CD4-positive, alpha-beta T cell (primary cell): ENCODE data around the gene TUBB2B. TPM values are rescaled to one million over a fixed set of nuclear protein-coding genes. Genes with fewer than 3 reads are reported as not detected.

Source experiments
- ATAC-seq: fragments of 200-7000 bp; cut with Tn5 transposase; one replicate; pipeline ENCODE4 v1.10.0; 2022; ENCODE audit warnings: mild to moderate bottlenecking; ENCODE audit not compliant: poor library complexity
- CTCF ChIA-PET: fragments of 350-600 bp; sonication (Branson Sonifier 250); formaldehyde crosslinking; loops from one replicate; lab custom pipeline; 2021; ENCODE audit warnings: antibody characterized with exemption, inconsistent platforms; lab: Charles Lee
- POLR2A ChIA-PET: fragments of 350-600 bp; sonication (Branson Sonifier 250); formaldehyde crosslinking; loops from one replicate; lab custom pipeline; 2021; ENCODE audit warnings: antibody characterized with exemption, inconsistent platforms; lab: Charles Lee
- DNase-seq, 14 experiments: peaks; one replicate each; pipeline ENCODE4 v3.0.0-alpha.2; 2013 to 2020; ENCODE audit warnings: mixed read lengths in 2 of 14
- H3K27ac ChIP-seq, 2 donors: one replicate each; pipeline versions ENCODE4 v1.5.1 to v1.7.0; 2013; ENCODE audit warnings: low read length in 2 of 2, low read depth in 1 of 2, mild to moderate bottlenecking in 1 of 2
- H3K27me3 ChIP-seq, 2 experiments: 1 replicate in 1 of 2; 2 replicates in 1 of 2; pipeline versions ENCODE4 v1.6.1 to v1.7.0; 2013; ENCODE audit warnings: low read length in 2 of 2, control low read depth in 1 of 2, mild to moderate bottlenecking in 1 of 2, moderate library complexity in 1 of 2; ENCODE audit not compliant: insufficient read depth in 2 of 2, control insufficient read depth in 1 of 2
- H3K36me3 ChIP-seq: one replicate; pipeline ENCODE4 v1.6.1; 2013; ENCODE audit warnings: low read length, control low read depth; ENCODE audit not compliant: insufficient read depth
- H3K4me1 ChIP-seq: one replicate; pipeline ENCODE4 v1.6.1; 2013; ENCODE audit warnings: low read length, control low read depth; ENCODE audit not compliant: insufficient read depth
- H3K4me3 ChIP-seq: one replicate; pipeline ENCODE4 v1.5.1; 2013; ENCODE audit warnings: mild to moderate bottlenecking, low read length, moderate library complexity
- H3K9me3 ChIP-seq, 2 experiments: 1 replicate in 1 of 2; 2 replicates in 1 of 2; pipeline versions ENCODE4 v1.6.1 to v1.7.0; 2013; ENCODE audit warnings: low read length in 2 of 2, mild to moderate bottlenecking in 2 of 2, control low read depth in 1 of 2, moderate library complexity in 1 of 2; ENCODE audit not compliant: control insufficient read depth in 1 of 2, insufficient read depth in 1 of 2
- H3K27ac Mint-ChIP-seq: one replicate; pipeline ENCODE4 v1.8.0; 2020; ENCODE audit warnings: mixed read lengths
- H3K27me3 Mint-ChIP-seq: one replicate; pipeline ENCODE4 v1.8.0; 2021; ENCODE audit warnings: mixed read lengths
- H3K36me3 Mint-ChIP-seq: one replicate; pipeline ENCODE4 v1.8.0; 2021; ENCODE audit warnings: low read depth, mixed read lengths
- H3K4me1 Mint-ChIP-seq: one replicate; pipeline ENCODE4 v1.8.0; 2021; ENCODE audit warnings: low read depth, mixed read lengths
- H3K4me3 Mint-ChIP-seq: one replicate; pipeline ENCODE4 v1.8.0; 2020; ENCODE audit warnings: mild to moderate bottlenecking, mixed read lengths
- H3K9me3 Mint-ChIP-seq: one replicate; pipeline ENCODE4 v1.8.0; 2020; ENCODE audit warnings: mixed read lengths
- CTCF ChIP-seq: fragments of 200-600 bp; IDR thresholded peaks from one replicate; pipeline ENCODE4 v1.8.0; 2022; ENCODE audit warnings: antibody characterized with exemption, mild to moderate bottlenecking
- intact Hi-C, 2 experiments: fragments of 100-400 bp; cut with DNase I in 1 of 2; cut with micrococcal nuclease in 1 of 2; formaldehyde crosslinking; loops; one replicate each; pipeline versions ENCODE4 v1.15.1 to v1.9.0; 2023 to 2025; cut with DNase I, micrococcal nuclease
- polyA plus RNA-seq, 2 donors: library from polyadenylated mRNA; unstranded; fragments of 120-200 nt; gene quantifications; one replicate each; pipeline ENCODE4 v1.2.1, GENCODE V29; 2013
- total RNA-seq, 174 experiments: library from RNA in 2 of 174; stranded (reverse) in 2 of 174; gene quantifications; one replicate each; pipeline ENCODE4 v1.2.3 and lab custom pipeline; 2021 to 2026

TUBB2B gene
- total RNA-seq (not detected), total RNA-seq (lab: John Stamatoyannopoulos, UW) (0 to 2.3 (median 0.20) reads per million in 172 experiments)
- 0.33 TPM for polyA plus RNA-seq (2013, experiment 1 of 2)
- polyA plus RNA-seq (2013, experiment 2 of 2), result 2.5 TPM

- no peaks in the 10 kb centered on the region for H3K36me3 ChIP-seq
- ATAC-seq (peak; percentile 6), DNase-seq (no peak)
- Mint-ChIP-seq H3K4me3 (peak within 1 kb of the TSS; percentile 79), H3K36me3 (no peaks in the 10 kb centered on the region), H3K27ac (no peak within 1 kb of the TSS), H3K9me3 (no peaks in the 10 kb centered on the region), H3K27me3 (peaks cover 77% of the 10 kb centered on the region), H3K4me1 (peaks cover 57% of the 10 kb centered on the region)
- H3K4me1 ChIP-seq, result peaks cover 55% of the 10 kb centered on the region
- intact Hi-C loops, result loop anchor here in 1 of 2 experiments (5.0 kb wide), 1 partner anchor 65 kb away; no protein-coding TSS in a partner anchor
- TF ChIP-seq CTCF, result no peak
- peaks cover 61% of the 10 kb centered on the region in 2 experiments for H3K27me3 ChIP-seq
- CTCF ChIA-PET, result no interaction called here
- H3K4me3 ChIP-seq, result peak within 1 kb of the TSS; percentile 45
- H3K27ac ChIP-seq, result no peak within 1 kb of the TSS
- peaks cover 0 to 43% of the 10 kb centered on the region in 2 experiments for H3K9me3 ChIP-seq
- POLR2A ChIA-PET, result no interaction called here
Observed at GRCh38 chr6:3227363-3228045, at the start of gene TUBB2B. TUBB2B (minus strand) TSS chr6:3227653; CDS start chr6:3227543, 110 bp downstream.

DNA sequence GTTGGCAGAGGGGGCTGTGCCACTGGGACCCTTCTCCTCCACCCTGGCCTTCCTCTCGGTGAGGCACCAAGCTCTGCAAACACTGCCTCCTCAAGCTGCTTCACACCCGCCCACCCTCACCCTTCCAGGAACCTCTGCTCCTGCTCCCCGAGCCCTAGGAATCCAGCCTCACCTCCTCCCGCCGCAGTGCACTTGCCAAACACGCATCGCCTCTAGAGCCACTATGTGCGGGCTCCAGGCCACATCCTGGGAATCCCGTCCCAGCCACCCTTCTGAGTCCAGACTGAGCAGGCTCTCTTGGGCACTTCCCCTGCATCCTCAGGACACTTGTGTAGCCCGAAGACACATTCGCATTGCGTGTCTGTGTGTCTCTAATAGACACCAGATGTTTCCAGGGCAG is 49.8 kb upstream of the TUBB2B start:
- ChIA-PET CTCF (interaction anchor here (4.2 kb wide), 1 partner anchor 455 kb away, joined by 56 read pairs; no protein-coding TSS in a partner anchor), POLR2A (no interaction called here)
- Histone ChIP-seq H3K27me3 (no peaks in the 10 kb centered on the region), H3K36me3 (peaks cover 8% of the 10 kb centered on the region), H3K27ac (no peak overlapping the region), H3K4me3 (no peak overlapping the region), H3K9me3 (no peaks in the 10 kb centered on the region), H3K4me1 (no peaks in the 10 kb centered on the region)
- no peak for TF ChIP-seq CTCF
- Mint-ChIP-seq H3K4me1 (peaks cover 11% of the 10 kb centered on the region), H3K27ac (peak overlapping the region; percentile 59), H3K4me3 (no peak overlapping the region), H3K27me3 (no peaks in the 10 kb centered on the region), H3K36me3 (peaks cover 20% of the 10 kb centered on the region), H3K9me3 (no peaks in the 10 kb centered on the region)
- ATAC-seq, result no peak
- intact Hi-C loops, result loop anchor here (5.0 kb wide), 5 partner anchors 235 to 880 kb away; no protein-coding TSS in a partner anchor
- no peak for DNase-seq

DNA sequence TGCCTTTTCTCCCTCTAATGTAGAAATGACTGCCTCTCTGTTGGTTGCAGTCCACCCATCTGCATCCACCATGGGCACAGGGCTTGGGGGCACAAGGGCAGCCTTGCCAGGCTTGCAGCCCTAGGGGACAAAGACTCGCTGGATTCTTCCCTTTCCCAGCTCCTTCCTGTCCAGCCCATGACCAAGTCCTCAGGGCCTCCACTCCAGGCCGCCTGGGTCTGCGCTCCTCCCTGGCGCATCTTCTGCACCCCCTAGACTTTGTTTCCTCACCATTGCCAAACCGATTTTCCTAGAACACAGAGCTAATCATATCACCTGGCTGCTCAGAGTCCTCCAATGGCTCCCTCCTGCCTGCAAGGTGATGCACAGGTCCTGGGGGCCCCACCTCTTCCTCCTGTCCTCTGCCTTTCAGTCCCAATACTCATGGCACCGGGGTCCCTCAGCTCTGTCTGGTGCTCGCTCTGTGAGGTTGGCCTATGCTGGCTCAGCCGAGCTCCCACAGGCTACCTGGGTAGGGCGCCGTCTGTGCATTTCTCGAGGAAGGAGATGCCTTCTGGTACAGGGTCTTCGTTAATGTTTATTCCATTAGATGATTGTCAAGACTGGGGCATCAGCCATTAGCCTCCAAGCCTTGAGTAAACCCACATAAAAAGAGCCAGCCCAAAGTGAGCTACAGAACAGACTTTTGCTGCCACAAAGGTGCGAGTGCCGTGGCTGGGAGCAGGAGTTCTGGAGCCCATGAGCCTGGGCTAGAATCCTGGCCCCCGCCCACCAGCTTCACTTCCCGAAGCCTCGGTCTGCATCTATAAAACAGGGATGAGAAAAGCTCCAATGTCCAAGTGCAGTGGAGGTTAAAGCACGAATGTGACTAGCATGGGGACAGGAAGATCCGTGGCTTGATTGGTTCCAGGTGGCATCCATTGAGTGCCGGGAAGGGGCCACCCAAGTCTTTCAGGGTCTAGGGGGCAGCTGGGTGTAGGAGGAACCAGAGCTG is 49.0 kb upstream of the TUBB2B start:
- ChIA-PET CTCF (interaction anchor here (4.2 kb wide), 1 partner anchor 455 kb away, joined by 56 read pairs; no protein-coding TSS in a partner anchor), POLR2A (no interaction called here)
- intact Hi-C loops, result loop anchor here (5.0 kb wide), 5 partner anchors 236 to 881 kb away; no protein-coding TSS in a partner anchor
- no peaks in the 10 kb centered on the region for H3K4me1 ChIP-seq
- Mint-ChIP-seq H3K4me3 (no peak overlapping the region), H3K36me3 (peaks cover 28% of the 10 kb centered on the region), H3K27me3 (no peaks in the 10 kb centered on the region), H3K27ac (no peak overlapping the region), H3K9me3 (no peaks in the 10 kb centered on the region), H3K4me1 (peaks cover 11% of the 10 kb centered on the region)
- H3K27me3 ChIP-seq, result no peaks in the 10 kb centered on the region
- peaks cover 15% of the 10 kb centered on the region for H3K36me3 ChIP-seq
- H3K4me3 ChIP-seq, result no peak overlapping the region
- no peak for TF ChIP-seq CTCF
- H3K27ac ChIP-seq, result no peak overlapping the region
- ATAC-seq (no peak), DNase-seq (no peak)
- no peaks in the 10 kb centered on the region for H3K9me3 ChIP-seq
